NCI-H146 (cell line): Measurements from ENCODE around the gene CAB39L.

Experiments used
- DNase-seq: peaks from one replicate; lab custom pipeline; 2025; lab: John Stamatoyannopoulos, UW

Gene CAB39L

GRCh38 chr13:49399801-49400472 is 43.9 kb downstream of the CAB39L start:
- no peak for DNase-seq

GRCh38 chr13:49395878-49396380 is 47.9 kb downstream of the CAB39L start:
- no peak for DNase-seq

- DNase-seq = no peak
Measured at GRCh38 chr13:49395451-49395865, 48.4 kb downstream of the CAB39L start.

GRCh38 chr13:49388091-49388635 is 55.7 kb downstream of the CAB39L start:
- no peak for DNase-seq

- no peak for DNase-seq
Measured at GRCh38 chr13:49386664-49387063, 57.2 kb downstream of the CAB39L start.

GRCh38 chr13:49376121-49376520 is 67.7 kb downstream of the CAB39L start:
- DNase-seq = no peak

- no peak for DNase-seq
Measured at GRCh38 chr13:49374585-49375290, 69.1 kb downstream of the CAB39L start.

- DNase-seq = no peak
Measured at GRCh38 chr13:49373716-49374115, 70.1 kb downstream of the CAB39L start.

- DNase-seq = no peak
Measured at GRCh38 chr13:49371943-49372613, 71.8 kb downstream of the CAB39L start.

- peak; percentile 39 for DNase-seq
Measured at GRCh38 chr13:49370371-49370770, 73.5 kb downstream of the CAB39L start.

- no peak for DNase-seq
Measured at GRCh38 chr13:49369866-49370265, 74.0 kb downstream of the CAB39L start.

- no peak for DNase-seq
Measured at GRCh38 chr13:49368688-49369087, 75.2 kb downstream of the CAB39L start.

- no peak for DNase-seq
Measured at GRCh38 chr13:49367640-49368422, 76.0 kb downstream of the CAB39L start.

- DNase-seq = no peak
Measured at GRCh38 chr13:49366841-49367240, 77.0 kb downstream of the CAB39L start.

GRCh38 chr13:49357694-49358093 is 86.2 kb downstream of the CAB39L start:
- no peak for DNase-seq

GRCh38 chr13:49356223-49356622 is 87.6 kb downstream of the CAB39L start:
- no peak for DNase-seq

- no peak for DNase-seq
Measured at GRCh38 chr13:49354719-49355118, 89.1 kb downstream of the CAB39L start.

- no peak for DNase-seq
Measured at GRCh38 chr13:49353908-49354307, 90.0 kb downstream of the CAB39L start.

- no peak for DNase-seq
Measured at GRCh38 chr13:49351871-49352270, 92.0 kb downstream of the CAB39L start.

GRCh38 chr13:49348751-49349150 is 95.1 kb downstream of the CAB39L start:
- DNase-seq = no peak

GRCh38 chr13:49347650-49348385 is 96.0 kb downstream of the CAB39L start:
- no peak for DNase-seq
